IPS-15b (cell line): Measurements from ENCODE around the gene RAB3GAP2.
"Not testable (repeated sequence)": the region's sequence is repeated elsewhere in the genome, so short reads cannot be mapped to it uniquely, and the experiment has no call there.

ENCODE experiments used
- H3K27me3 ChIP-seq: one replicate; pipeline ENCODE4 v1.6.1; 2013; ENCODE audit warnings: low read length; ENCODE audit not compliant: control insufficient read depth, insufficient read depth
- H3K36me3 ChIP-seq: one replicate; pipeline ENCODE4 v1.6.1; 2013; ENCODE audit warnings: low read length; ENCODE audit not compliant: control insufficient read depth, insufficient read depth
- H3K4me1 ChIP-seq: one replicate; pipeline ENCODE4 v1.6.1; 2013; ENCODE audit warnings: mild to moderate bottlenecking, low read length; ENCODE audit not compliant: control insufficient read depth, insufficient read depth
- H3K4me3 ChIP-seq: one replicate; pipeline ENCODE4 v1.5.1; 2013; ENCODE audit warnings: low read depth, low read length
- H3K9ac ChIP-seq: one replicate; pipeline ENCODE4 v1.6.1; 2013; ENCODE audit warnings: low read depth, mild to moderate bottlenecking, low read length
- H3K9me3 ChIP-seq: one replicate; pipeline ENCODE4 v1.6.1; 2013; ENCODE audit warnings: mild to moderate bottlenecking, low read length; ENCODE audit not compliant: control insufficient read depth, insufficient read depth

Gene RAB3GAP2

GRCh38 chr1:220283625-220284024 lies 11.4 kb upstream of the RAB3GAP2 start:
- Histone ChIP-seq H3K36me3 (no peaks in the 10 kb centered on the region), H3K9me3 (no peaks in the 10 kb centered on the region), H3K9ac (no peak overlapping the region), H3K4me1 (no peaks in the 10 kb centered on the region), H3K27me3 (no peaks in the 10 kb centered on the region), H3K4me3 (no peak overlapping the region)

GRCh38 chr1:220281159-220281574 lies 8.9 kb upstream of the RAB3GAP2 start:
- no peaks in the 10 kb centered on the region for H3K9me3 ChIP-seq
- H3K9ac ChIP-seq = no peak overlapping the region
- H3K4me3 ChIP-seq = no peak overlapping the region
- H3K27me3 ChIP-seq = no peaks in the 10 kb centered on the region
- no peaks in the 10 kb centered on the region for H3K4me1 ChIP-seq
- H3K36me3 ChIP-seq = no peaks in the 10 kb centered on the region

GRCh38 chr1:220280249-220280648 lies 8.0 kb upstream of the RAB3GAP2 start:
- Histone ChIP-seq H3K27me3 (no peaks in the 10 kb centered on the region), H3K4me1 (no peaks in the 10 kb centered on the region), H3K36me3 (no peaks in the 10 kb centered on the region), H3K9ac (no peak overlapping the region), H3K4me3 (no peak overlapping the region), H3K9me3 (no peaks in the 10 kb centered on the region)

GRCh38 chr1:220278991-220279390 lies 6.7 kb upstream of the RAB3GAP2 start:
- H3K9me3 ChIP-seq = no peaks in the 10 kb centered on the region
- H3K4me3 ChIP-seq = no peak overlapping the region
- H3K27me3 ChIP-seq = no peaks in the 10 kb centered on the region
- H3K9ac ChIP-seq = no peak overlapping the region
- no peaks in the 10 kb centered on the region for H3K36me3 ChIP-seq
- peaks cover 7% of the 10 kb centered on the region for H3K4me1 ChIP-seq

GRCh38 chr1:220275430-220275829 lies 3.2 kb upstream of the RAB3GAP2 start:
- no peaks in the 10 kb centered on the region for H3K27me3 ChIP-seq
- no peaks in the 10 kb centered on the region for H3K9me3 ChIP-seq
- no peak overlapping the region for H3K9ac ChIP-seq
- H3K36me3 ChIP-seq = no peaks in the 10 kb centered on the region
- H3K4me1 ChIP-seq = peaks cover 23% of the 10 kb centered on the region
- H3K4me3 ChIP-seq = no peak overlapping the region

GRCh38 chr1:220274251-220274855 lies 2.1 kb upstream of the RAB3GAP2 start:
- H3K4me3 ChIP-seq = no peak overlapping the region
- no peak overlapping the region for H3K9ac ChIP-seq
- no peaks in the 10 kb centered on the region for H3K27me3 ChIP-seq
- no peaks in the 10 kb centered on the region for H3K36me3 ChIP-seq
- H3K4me1 ChIP-seq = peaks cover 25% of the 10 kb centered on the region
- no peaks in the 10 kb centered on the region for H3K9me3 ChIP-seq

- no peaks in the 10 kb centered on the region for H3K36me3 ChIP-seq
- peaks cover 25% of the 10 kb centered on the region for H3K4me1 ChIP-seq
- H3K4me3 ChIP-seq = peak overlapping the region; percentile 96
- peak overlapping the region; percentile 77 for H3K9ac ChIP-seq
- no peaks in the 10 kb centered on the region for H3K27me3 ChIP-seq
- no peaks in the 10 kb centered on the region for H3K9me3 ChIP-seq
Observed at GRCh38 chr1:220272841-220273090, 513 bp upstream of the RAB3GAP2 start.

- Histone ChIP-seq H3K4me3 (peak overlapping the region; percentile 96), H3K27me3 (no peaks in the 10 kb centered on the region), H3K9me3 (no peaks in the 10 kb centered on the region), H3K4me1 (peaks cover 25% of the 10 kb centered on the region), H3K9ac (peak overlapping the region; percentile 90), H3K36me3 (no peaks in the 10 kb centered on the region)
Observed at GRCh38 chr1:220271706-220272046, 577 bp downstream of the RAB3GAP2 start.

- Histone ChIP-seq H3K9ac (no peak overlapping the region), H3K9me3 (no peaks in the 10 kb centered on the region), H3K4me1 (peaks cover 18% of the 10 kb centered on the region), H3K36me3 (no peaks in the 10 kb centered on the region), H3K4me3 (no peak overlapping the region), H3K27me3 (no peaks in the 10 kb centered on the region)
Observed at GRCh38 chr1:220269036-220269435, 3.2 kb downstream of the RAB3GAP2 start.

GRCh38 chr1:220267630-220268029 lies 4.6 kb downstream of the RAB3GAP2 start:
- Histone ChIP-seq H3K9me3 (no peaks in the 10 kb centered on the region), H3K9ac (no peak overlapping the region), H3K36me3 (no peaks in the 10 kb centered on the region), H3K27me3 (no peaks in the 10 kb centered on the region), H3K4me3 (no peak overlapping the region), H3K4me1 (peaks cover 5% of the 10 kb centered on the region)

GRCh38 chr1:220260228-220260627 lies 12.0 kb downstream of the RAB3GAP2 start:
- not testable (repeated sequence) for H3K36me3 ChIP-seq, H3K9me3 ChIP-seq, H3K4me1 ChIP-seq, H3K4me3 ChIP-seq, H3K27me3 ChIP-seq, H3K9ac ChIP-seq

GRCh38 chr1:220259756-220260155 lies 12.5 kb downstream of the RAB3GAP2 start:
- not testable (repeated sequence) for H3K4me3 ChIP-seq, H3K4me1 ChIP-seq, H3K36me3 ChIP-seq, H3K9ac ChIP-seq, H3K27me3 ChIP-seq, H3K9me3 ChIP-seq

GRCh38 chr1:220256194-220256593 lies 16.1 kb downstream of the RAB3GAP2 start:
- H3K4me1 ChIP-seq, H3K4me3 ChIP-seq, H3K9ac ChIP-seq, H3K9me3 ChIP-seq, H3K27me3 ChIP-seq: not testable (repeated sequence)
- H3K36me3 ChIP-seq = peaks cover 16% of the 10 kb centered on the region
